GM15510 (cell line): Measurements from ENCODE around the gene SPAAR.

Experiments
- POLR2A ChIP-seq: IDR thresholded peaks from 3 replicates; pipeline ENCODE4 v1.6.1; 2011; ENCODE audit warnings: borderline replicate concordance; ENCODE audit not compliant: insufficient read length; ENCODE audit errors: extremely low read depth

The SPAAR gene

DNA sequence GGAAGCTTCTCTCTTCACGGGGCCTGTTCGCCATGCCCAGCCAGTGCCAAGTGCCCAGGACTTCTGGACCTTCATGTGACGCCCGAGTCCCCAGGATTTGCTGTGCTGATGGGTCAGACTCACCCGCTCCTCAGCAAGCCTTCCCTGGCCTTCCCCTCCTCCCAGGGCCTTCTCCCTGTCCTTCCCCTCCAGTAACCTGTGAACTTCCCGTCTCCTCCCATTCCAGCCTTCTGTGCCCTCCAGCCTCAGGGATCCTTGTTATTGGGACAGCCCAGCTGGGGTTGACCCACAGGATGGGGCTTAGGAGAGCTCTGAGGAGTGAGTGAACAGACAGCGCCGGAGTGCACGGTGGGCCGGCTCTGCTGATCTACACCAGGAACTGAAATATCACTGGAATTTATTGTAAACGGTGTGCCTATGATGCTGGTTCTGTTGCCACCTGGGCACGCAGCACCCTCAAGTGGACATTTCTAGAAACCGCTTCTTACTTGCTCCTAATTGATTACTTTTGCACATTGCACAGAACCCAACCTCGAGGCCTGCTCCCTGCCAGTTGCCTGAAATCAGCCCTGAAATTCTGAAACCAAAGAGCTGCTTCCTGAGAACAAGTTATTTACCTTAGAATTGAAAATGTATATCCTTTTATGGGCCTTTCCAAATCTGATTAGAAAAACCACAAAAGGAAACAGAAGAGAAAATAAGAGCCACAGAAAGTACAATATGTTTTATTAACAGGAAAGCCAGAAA lies 1.5 kb downstream of the SPAAR start:
- TF ChIP-seq POLR2A = no peak

DNA sequence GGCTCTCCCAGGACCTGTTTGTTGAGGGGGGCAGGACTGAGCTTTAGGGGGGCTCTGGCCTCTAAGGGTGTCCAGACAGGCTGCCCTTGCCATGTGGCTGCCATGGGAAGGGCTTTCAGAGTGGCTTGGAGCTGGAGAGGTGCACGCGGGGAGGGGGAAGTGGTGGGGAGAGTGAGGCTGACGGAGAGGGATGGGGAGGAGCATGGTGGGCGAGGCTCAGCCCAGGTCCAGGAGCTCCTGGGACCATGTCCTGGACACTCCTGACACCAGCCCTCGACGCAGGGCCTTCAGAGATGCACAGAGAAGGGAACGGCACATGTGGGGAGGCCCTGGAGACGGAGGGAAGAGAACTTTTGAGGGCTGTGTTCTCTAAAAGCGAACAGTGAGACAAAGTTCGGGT lies 2.4 kb downstream of the SPAAR start:
- TF ChIP-seq POLR2A = no peak

DNA sequence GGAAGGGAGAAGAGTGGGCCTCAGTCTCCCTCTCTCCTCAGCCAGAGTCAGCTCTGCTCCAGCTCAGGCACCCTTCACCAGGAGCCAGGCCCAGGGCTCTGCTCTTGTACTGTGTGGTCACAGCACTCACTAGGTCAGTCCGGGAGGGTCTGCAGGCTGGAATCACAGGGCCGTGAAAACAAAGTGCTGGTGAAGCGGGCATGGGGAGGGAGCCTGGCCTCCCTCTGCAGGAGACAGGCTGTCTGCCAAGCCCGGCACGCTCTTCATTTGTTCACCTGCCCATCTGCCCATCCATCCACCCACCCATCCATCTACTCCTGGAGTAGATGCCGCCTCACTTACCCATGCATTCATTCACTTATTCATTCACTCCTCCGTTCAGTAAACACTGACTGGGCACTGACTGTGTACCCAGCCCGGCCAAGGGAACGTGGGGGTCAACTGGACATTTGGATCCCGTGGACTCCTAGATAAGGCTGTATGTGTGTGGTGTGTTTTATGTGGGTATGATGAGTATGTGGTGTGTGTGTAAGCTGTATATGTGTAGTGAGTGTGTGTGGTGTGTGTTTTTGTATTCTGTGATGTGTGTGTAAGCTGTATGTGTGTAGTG lies 3.6 kb downstream of the SPAAR start:
- no peak for TF ChIP-seq POLR2A

DNA sequence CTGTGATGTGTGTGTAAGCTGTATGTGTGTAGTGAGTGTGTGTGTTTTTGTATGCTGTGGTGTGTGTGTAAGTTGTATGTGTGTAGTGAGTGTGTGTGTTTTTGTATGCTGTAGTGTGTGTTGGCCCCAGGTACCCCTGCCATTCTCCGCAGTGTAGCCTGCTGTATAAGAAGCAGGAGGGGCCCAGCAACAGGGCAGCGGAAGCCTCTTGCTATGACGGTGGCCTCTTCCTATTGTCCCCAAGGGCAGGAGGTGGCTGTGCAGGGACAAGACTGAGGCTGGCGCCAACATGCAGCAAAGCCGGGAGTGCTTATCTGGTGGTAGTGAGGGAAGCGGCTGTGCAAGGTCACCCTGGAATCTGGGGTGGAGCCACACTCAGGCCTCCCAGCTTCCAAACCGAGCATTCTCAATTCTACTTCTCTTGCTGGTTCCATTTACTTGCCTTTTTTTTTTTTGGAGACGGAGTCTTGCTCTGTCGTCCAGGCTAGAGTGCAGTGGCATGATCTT lies 5.1 kb downstream of the SPAAR start:
- TF ChIP-seq POLR2A = no peak

DNA sequence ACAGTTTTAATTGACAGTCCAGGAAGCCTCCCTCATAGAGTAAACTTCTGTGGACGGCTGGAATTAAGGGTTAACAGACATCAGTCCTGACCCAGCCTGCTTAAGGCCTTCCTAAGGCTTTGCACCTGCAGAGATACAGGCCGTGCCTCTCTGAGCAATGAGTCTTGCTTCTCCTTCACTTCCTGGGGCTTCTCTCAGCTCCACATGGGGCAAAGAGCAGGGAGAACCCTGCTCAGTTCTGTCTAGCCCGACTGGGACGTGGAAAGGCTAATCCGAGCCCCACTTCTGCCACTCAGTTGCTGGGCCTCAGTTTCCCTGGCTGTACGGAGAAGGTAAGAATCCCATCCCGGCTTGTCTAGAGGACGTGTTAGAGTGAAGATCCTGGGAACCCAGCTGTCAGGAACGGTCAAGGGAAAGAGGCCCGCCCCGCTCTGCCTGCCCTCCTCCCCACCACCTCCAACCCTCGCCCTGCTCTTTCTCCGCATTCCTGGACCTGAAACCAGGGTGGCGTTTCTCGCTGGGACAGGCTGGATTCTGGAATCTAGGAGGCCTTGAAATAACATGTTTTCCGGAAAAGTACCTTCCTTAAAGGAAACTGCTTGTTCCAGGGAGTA lies 6.5 kb downstream of the SPAAR start:
- no peak for TF ChIP-seq POLR2A

DNA sequence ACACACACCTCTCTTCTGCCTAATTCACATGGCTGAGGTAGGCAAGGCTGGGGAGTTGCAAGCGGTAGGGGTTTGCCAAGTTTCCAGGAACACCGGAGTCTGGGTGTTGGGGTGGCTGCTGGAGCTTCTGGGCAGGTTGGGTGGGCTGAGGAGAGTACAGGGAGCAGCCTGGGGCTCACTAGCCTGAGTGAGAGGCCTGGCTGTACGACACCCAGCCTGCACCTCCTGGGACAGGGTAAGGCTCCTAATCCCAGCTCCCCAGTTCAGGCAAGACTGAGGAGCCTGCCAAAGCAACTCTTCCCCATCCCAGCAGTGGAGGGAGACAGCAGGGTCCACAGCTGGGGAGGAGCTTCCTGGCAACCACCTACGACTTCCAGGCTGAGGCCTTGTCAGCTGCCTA lies 8.0 kb downstream of the SPAAR start:
- no peak for TF ChIP-seq POLR2A

DNA sequence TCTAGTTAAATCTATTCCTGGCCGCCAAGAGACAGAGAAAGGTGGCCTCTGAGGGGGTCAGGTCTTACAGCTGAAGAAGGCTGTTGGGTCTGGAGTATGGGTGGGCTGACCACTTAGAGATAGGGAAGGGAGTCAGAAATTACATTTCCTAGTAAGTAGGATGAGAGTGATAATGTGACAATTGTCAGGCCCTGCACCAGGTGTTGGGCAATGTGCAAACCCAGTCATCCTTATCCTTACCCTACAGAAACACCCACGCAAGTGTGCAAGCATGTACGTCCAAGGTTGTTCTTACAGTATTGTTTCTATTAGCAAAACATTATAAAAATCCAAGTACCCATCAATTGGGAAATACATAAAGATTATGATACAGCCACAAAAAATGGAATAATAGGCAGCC lies 9.5 kb downstream of the SPAAR start:
- TF ChIP-seq POLR2A = no peak

DNA sequence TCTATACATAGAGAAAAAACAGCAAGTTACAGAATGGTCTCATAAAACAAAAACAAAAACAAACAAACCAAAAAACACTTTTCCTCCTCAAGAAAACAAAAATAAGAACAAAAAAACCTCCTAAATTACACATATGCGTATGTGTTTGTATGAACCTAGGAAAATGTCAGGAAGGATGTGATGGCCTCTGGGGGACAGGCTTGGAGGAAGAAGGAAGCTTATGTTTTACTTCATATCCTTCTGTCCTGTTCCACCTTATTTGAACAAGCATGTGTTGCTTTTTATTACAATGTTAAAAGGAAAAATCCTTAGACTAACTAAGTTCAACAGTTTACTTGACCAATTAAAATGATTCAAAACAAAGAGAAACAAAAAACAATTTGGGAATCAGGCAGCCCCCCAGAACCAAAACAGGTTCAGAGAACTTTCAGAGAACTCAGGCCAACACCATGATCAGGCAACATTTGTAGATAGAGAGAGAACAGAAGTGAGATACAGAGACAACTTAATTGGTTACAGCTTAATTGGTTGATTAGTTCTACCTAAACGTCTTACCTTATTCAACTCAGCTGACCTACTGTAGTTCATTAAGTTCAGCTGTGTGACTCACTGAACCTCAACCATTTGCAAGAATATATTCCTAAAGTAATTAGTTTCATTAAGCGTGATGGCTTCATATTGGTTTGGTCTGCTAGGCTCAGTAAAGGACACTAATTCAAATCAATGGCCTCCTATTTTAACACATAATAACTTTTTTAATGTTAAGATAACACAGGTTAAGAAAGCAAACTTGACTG lies 10.1 kb downstream of the SPAAR start:
- no peak for TF ChIP-seq POLR2A

DNA sequence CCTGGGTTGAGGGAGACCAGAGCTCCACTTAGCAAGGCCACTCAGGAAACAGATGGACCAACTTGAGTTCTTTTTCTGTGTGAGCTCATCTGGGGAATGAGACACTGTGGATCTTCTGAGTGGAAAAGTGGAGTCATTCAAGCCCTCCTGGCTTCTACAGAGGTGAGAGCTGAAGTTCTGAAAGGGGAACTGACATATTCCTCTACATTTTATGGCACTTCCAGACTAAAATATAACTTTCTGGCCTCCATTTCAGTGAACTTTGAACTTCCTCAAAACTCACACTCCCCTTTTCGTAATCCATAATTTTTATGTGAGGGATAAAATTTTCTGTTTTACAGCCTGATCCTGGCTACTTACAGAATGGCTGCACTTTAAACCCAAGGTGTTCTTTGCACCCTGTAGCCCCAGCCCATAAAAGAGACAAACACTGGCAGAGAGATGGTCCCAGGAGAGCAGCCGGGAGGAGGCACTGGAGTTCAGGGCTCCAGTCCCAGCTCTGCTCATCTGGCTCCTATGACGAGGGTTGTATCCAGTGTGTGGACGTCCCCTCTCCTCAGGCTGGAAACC lies 10.8 kb downstream of the SPAAR start:
- no peak for TF ChIP-seq POLR2A

DNA sequence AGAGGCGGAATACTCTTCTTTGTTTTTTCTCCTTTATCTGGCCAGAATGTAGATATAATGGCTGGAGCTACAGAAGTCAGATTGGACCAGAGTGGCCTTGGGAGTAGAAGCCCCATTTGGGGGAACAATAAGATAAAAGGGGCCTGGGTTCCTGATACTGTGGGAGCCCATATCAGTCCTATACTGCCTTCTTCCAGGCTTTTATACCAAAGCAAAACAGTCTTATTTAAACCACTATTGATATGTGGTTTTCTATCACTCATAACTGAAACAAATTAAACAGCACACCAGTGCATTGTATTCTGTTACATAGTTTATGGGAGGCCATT lies 14.3 kb downstream of the SPAAR start:
- TF ChIP-seq POLR2A = no peak

DNA sequence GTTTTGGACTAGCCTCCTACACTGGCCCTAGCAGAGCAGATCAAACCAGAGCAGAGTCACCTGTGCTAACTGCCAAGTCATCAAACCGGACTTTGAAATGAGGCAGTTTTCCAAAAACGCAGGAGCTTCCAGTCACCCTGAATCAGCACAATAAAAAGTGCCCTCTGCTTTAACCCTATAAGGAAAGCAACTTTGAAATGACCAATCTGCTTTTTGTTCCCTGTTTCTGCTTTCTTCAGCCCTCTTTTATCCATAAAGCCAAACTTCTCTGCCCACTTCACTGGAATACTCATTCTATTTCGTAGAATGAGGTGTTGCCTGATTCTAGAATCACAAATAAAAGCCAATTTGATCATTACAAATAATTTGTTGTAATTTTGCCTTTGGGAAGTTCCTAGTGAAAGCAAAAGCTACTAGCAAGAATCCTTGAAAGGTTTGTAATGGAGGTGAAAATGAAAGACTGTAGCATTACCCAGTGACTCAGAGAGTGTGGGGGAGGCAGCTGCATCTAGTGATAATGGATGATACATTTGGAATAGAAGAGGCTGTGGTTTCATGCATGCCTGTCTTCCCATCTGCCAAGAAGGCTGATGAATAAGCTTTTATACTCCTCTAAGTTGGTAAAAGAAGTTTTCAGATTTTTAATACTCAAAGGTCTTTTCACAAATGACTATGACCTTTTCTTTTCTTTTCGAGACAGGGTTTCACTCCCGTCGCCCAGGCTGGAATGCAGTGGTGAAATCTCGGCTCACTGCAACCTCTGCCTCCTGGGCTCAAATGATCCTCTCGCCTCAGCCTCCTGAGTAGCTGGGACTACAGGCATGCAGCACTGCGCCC lies 14.9 kb downstream of the SPAAR start:
- TF ChIP-seq POLR2A = no peak

DNA sequence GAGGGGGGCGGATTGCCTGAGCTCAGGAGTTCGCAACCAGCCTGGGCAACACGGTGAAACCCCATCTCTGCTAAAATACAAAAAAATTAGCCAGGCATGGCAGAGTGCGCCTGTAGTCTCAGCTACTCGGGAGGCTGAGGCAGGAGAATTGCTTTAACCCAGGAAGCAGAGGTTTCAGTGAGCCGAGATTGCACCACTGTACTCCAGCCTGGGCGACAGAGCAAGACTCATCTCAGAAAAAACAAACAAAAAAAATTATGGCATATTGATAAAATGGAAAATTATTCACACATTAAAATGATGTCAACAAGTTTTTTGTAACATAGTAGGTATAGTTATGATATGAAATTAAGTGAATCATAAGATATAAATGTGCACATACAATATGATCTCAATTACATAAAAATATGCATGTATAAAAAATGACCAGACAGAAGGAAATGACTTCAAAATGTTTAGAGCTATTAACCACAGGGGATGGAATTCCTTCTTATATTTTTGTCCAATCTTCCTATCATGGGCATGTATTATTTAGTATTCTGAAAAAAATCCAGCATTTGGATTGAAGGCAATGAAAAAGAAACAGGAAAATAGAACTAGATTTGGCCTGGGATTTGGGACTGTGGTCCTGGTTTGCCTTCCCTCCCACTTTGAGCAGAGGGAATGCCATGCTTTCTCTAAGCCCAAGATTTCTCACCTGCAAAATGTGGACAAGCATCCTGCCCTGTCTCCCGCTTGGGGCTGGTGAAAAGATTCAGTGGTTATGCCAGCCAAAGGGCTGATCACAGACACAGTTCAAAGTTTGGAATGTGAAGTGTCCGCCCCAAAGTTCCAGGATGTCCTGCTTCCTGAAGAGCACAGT lies 19.5 kb downstream of the SPAAR start:
- no peak for TF ChIP-seq POLR2A

DNA sequence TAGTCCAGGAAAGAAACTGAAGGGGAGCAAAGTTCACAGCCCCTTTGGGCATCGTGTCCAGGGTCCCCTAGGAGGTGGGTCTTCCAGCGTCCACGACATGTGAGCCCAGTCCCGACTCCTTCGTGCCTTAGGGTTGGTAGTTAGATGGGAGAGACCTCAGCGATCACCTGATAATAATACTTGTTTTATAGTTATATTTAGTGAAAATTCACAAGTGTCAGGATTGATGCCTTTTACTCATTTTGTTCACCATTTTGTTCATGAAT lies 20.1 kb downstream of the SPAAR start:
- TF ChIP-seq POLR2A = no peak
